ENCODE results near the gene GPD1L.

DNA sequence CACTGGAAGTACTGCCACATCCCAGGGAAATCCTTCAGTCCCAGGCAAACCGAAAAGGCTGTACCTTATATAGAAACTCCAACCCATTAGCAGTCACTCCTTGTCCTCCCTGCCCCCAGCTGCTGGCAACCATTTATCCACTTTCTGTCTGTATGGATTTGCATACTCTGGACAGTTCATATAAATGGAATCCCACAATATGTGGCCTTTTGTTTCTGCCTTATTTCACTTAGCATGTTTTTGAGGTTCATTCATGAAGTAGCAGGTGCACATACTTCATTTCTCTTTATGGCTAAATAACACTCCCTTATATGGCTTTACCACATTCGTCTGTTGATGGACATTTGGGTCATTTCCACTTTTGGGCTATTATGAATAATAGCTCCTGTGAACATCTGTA is 80.5 kb downstream of the GPD1L start:
- TF ChIP-seq, protein P1, sequence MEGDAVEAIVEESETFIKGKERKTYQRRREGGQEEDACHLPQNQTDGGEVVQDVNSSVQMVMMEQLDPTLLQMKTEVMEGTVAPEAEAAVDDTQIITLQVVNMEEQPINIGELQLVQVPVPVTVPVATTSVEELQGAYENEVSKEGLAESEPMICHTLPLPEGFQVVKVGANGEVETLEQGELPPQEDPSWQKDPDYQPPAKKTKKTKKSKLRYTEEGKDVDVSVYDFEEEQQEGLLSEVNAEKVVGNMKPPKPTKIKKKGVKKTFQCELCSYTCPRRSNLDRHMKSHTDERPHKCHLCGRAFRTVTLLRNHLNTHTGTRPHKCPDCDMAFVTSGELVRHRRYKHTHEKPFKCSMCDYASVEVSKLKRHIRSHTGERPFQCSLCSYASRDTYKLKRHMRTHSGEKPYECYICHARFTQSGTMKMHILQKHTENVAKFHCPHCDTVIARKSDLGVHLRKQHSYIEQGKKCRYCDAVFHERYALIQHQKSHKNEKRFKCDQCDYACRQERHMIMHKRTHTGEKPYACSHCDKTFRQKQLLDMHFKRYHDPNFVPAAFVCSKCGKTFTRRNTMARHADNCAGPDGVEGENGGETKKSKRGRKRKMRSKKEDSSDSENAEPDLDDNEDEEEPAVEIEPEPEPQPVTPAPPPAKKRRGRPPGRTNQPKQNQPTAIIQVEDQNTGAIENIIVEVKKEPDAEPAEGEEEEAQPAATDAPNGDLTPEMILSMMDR (IDR thresholded peaks at IDR 0.05; ENCODE audit: low read depth, low read length): no peak
- TF ChIP-seq EZH2phosphoT487 (IDR thresholded peaks at IDR 0.05; ENCODE audit: low read depth): no peak

Data from OCI-LY3 (cell line).